Measurements from ENCODE around the gene ASCC1.

DNA sequence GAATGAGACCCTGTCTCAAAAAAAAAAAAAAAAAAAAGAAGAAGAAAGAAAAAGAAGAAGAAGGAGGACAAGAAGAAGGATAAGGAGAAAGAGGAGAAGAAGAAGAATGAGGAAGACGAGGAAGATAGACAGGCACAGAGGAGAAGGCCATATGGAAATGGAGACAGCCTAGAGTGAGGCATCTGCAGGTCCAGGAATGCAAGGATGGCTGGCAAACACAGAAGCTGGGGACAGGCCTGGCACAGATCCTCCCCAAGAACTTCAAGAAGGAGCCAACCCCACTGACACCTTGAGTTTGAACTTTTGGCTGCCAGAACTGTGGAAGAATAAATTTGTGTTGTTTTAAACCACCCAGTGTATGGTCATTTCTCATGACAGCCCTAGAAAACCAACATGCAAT is 166.6 kb downstream of the ASCC1 start:
- TF ChIP-seq, protein P1, sequence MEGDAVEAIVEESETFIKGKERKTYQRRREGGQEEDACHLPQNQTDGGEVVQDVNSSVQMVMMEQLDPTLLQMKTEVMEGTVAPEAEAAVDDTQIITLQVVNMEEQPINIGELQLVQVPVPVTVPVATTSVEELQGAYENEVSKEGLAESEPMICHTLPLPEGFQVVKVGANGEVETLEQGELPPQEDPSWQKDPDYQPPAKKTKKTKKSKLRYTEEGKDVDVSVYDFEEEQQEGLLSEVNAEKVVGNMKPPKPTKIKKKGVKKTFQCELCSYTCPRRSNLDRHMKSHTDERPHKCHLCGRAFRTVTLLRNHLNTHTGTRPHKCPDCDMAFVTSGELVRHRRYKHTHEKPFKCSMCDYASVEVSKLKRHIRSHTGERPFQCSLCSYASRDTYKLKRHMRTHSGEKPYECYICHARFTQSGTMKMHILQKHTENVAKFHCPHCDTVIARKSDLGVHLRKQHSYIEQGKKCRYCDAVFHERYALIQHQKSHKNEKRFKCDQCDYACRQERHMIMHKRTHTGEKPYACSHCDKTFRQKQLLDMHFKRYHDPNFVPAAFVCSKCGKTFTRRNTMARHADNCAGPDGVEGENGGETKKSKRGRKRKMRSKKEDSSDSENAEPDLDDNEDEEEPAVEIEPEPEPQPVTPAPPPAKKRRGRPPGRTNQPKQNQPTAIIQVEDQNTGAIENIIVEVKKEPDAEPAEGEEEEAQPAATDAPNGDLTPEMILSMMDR (IDR thresholded peaks at IDR 0.05), result no peak
- no peak for TF ChIP-seq POLR2A (IDR thresholded peaks at IDR 0.05)
- no peak for TF ChIP-seq POLR2AphosphoS5 (IDR thresholded peaks at IDR 0.05)
- no peak for TF ChIP-seq EP300 (IDR thresholded peaks at IDR 0.05; ENCODE audit: low read depth)
